IPS DF 19.7 (cell line): ENCODE measurements around the gene ABCA12.

Source experiments
- DNase-seq: peaks from one replicate; pipeline ENCODE4 v3.0.0-alpha.2; 2013; ENCODE audit warnings: low read depth, low spot score

The ABCA12 gene

GRCh38 chr2:215049341-215049740, 89.1 kb downstream of the ABCA12 start:
- no peak for DNase-seq

- no peak for DNase-seq
Measured at GRCh38 chr2:215038421-215038820, 100.0 kb downstream of the ABCA12 start.

GRCh38 chr2:215036314-215036713, 102.1 kb downstream of the ABCA12 start:
- DNase-seq: no peak

- no peak for DNase-seq
Measured at GRCh38 chr2:215034154-215034553, 104.3 kb downstream of the ABCA12 start.

GRCh38 chr2:215032153-215032552, 106.3 kb downstream of the ABCA12 start:
- no peak for DNase-seq

GRCh38 chr2:215031321-215031720, 107.1 kb downstream of the ABCA12 start:
- no peak for DNase-seq

GRCh38 chr2:215029936-215030335, 108.5 kb downstream of the ABCA12 start:
- no peak for DNase-seq

- DNase-seq: no peak
Measured at GRCh38 chr2:215028231-215028630, 110.2 kb downstream of the ABCA12 start.

- DNase-seq: no peak
Measured at GRCh38 chr2:215027779-215028178, 110.6 kb downstream of the ABCA12 start.

- no peak for DNase-seq
Measured at GRCh38 chr2:215022910-215023309, 115.5 kb downstream of the ABCA12 start.

GRCh38 chr2:215022418-215022817, 116.0 kb downstream of the ABCA12 start:
- no peak for DNase-seq

GRCh38 chr2:215020283-215020682, 118.1 kb downstream of the ABCA12 start:
- no peak for DNase-seq

GRCh38 chr2:215019521-215020145, 118.8 kb downstream of the ABCA12 start:
- no peak for DNase-seq

GRCh38 chr2:215019085-215019484, 119.3 kb downstream of the ABCA12 start:
- DNase-seq: no peak

- no peak for DNase-seq
Measured at GRCh38 chr2:215015421-215015820, 123.0 kb downstream of the ABCA12 start.

- no peak for DNase-seq
Measured at GRCh38 chr2:215010390-215010789, 128.0 kb downstream of the ABCA12 start.

- no peak for DNase-seq
Measured at GRCh38 chr2:215003001-215003400, 135.4 kb downstream of the ABCA12 start.

GRCh38 chr2:215002500-215002899, 135.9 kb downstream of the ABCA12 start:
- DNase-seq: no peak

GRCh38 chr2:215000721-215001120, 137.7 kb downstream of the ABCA12 start:
- DNase-seq: no peak

- no peak for DNase-seq
Measured at GRCh38 chr2:214995926-214996670, 142.3 kb downstream of the ABCA12 start.

GRCh38 chr2:214995409-214995808, 143.0 kb downstream of the ABCA12 start:
- DNase-seq: no peak

- no peak for DNase-seq
Measured at GRCh38 chr2:214992911-214993310, 145.5 kb downstream of the ABCA12 start.

- DNase-seq: no peak
Measured at GRCh38 chr2:214989187-214989586, 149.2 kb downstream of the ABCA12 start.
